HG02943 (cell line): ENCODE measurements around the gene LHFPL6.

Source experiments
- ATAC-seq: cut with Tn5 transposase; IDR thresholded peaks from one replicate; pipeline ENCODE4 v1.9.1; 2021; ENCODE audit warnings: mild to moderate bottlenecking, low read depth, moderate library complexity; ENCODE audit not compliant: unreplicated experiment

Gene LHFPL6

DNA sequence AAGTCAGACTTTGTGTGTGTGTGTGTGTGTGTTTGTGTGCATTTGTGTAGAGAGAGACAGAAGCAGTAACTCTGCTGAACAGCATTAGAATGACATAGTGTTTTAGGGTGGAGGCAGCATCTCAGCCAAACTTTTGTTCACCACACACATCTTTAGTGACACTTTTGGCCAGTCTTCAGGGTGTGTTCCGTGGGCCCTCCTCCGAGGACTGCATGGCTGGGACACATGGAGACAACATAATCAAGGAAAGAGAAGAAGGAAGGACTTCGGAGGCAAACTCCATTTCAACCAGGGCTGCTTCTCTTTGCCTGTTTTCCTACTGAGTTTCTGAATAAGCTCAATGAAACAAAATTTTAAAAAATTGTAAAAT lies 205.1 kb downstream of the LHFPL6 start:
- ATAC-seq = no peak

GRCh38 chr13:39397226-39397895 lies 205.6 kb downstream of the LHFPL6 start:
- no peak for ATAC-seq

- ATAC-seq = no peak
Observed at GRCh38 chr13:39394796-39395678, 208.0 kb downstream of the LHFPL6 start.

DNA sequence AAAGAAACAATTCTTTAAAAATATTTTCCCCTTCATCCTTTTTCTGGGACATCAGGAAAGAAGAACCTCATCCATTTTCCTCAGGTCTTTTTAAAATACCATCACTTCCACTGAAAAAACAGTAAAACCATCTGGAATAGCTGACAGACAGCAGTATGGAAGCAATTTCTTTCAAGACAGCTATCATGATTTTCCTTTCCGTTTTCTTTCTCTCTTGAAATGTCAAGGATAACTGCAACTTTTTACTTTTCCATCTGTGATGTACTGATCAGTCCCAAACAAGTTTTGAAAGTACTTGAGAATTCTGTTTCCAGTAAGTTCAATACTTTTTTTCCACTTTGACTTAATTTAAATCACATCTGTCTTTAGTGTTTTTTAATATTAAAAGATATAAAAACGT lies 211.2 kb downstream of the LHFPL6 start:
- no peak for ATAC-seq

GRCh38 chr13:39389013-39389412 lies 214.0 kb downstream of the LHFPL6 start:
- no peak for ATAC-seq

DNA sequence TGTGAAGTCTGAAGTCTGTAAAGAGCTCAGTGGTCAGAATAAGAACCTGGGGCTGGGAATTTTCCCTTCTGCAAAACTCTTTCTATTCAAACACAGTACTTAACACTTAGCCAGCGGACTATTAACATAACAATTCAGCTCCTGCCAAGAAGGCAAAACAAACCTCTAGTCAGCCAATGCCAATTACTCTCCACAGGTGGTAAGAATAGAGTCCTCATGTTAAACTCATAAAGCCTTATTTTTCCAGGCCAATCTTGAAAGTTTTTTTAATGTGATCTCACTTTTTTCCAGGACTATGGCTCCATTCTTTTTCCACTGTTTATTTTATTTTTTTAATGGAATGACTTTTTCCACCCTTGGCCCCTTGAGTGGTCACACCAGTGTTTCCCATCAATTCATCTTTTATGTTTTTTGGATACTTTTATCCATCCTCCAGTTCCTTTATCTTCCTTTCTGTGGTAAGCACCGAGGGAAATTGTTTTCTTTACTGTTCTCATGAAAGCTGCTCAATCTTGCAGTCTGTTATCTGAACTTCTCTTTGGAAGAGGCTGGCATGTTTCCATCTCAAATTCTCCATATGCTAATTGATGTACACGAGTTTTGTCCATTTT lies 217.3 kb downstream of the LHFPL6 start:
- no peak for ATAC-seq

- ATAC-seq = no peak
Observed at GRCh38 chr13:39385154-39385553, 217.8 kb downstream of the LHFPL6 start.

GRCh38 chr13:39381456-39381855 lies 221.5 kb downstream of the LHFPL6 start:
- ATAC-seq = no peak

DNA sequence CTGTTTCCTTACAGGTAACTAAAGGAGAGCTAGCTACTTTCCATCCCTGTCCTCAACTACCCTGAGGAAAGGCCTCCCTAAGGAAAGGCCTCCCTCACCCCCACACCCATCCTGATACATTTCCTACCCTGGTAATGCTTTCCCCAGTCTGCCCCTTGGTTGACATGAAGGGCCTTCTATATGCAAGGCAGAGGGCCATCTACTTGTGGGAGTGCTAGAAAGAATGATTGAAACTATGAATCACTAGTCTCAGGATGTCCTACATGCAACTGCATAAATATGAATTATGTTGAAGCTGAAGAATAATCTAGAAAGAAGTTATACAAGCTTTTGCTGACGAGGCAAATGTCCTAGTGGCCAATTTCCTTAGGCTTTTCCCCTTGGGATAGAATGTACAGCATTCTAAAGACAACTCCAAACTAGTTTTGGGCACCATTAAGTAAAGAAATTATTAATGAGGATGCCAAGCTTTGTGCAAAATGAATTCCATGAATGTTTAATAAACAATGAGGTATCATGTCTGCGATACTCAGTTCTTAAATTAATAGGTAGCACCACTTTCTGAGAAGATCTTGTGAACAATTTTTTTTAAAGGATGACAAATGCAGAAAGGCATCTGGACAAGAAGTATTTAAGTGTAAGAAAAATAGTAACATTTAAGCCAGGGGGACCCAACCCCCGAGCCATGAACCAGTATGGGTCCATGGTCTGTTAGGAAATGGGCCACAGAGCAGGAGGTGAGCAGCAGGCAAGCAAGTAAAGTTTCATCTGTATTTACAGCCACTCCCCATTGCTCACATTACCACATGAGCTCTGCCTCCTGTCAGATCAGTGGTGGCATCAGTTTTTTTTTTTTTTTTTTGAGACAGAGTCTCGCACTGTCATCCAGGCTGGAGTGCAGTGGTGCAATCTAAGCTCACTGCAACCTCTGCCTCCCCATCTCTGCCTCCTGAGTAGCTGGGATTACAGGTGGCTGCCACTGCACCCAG lies 223.0 kb downstream of the LHFPL6 start:
- ATAC-seq = no peak

DNA sequence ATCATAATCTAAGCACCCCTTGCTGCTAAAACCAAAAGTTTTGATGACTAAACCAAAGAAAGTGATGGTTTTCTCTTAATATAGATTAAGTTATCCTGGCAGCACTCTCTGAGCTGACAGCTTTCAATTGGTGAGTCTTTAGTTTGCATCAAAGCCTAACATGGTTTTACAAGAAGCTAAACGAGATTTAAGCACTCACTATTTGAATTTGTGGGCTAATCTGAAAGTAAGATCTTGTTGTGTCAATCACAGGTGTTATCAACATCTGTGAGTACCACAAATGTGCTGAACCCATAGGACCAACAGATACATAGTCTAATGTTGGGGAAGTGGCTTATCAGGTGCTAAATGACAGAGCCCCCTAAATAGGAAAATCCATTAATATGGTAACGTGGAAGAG lies 223.9 kb downstream of the LHFPL6 start:
- ATAC-seq = peak; percentile 87

GRCh38 chr13:39378306-39378705 lies 224.7 kb downstream of the LHFPL6 start:
- no peak for ATAC-seq

DNA sequence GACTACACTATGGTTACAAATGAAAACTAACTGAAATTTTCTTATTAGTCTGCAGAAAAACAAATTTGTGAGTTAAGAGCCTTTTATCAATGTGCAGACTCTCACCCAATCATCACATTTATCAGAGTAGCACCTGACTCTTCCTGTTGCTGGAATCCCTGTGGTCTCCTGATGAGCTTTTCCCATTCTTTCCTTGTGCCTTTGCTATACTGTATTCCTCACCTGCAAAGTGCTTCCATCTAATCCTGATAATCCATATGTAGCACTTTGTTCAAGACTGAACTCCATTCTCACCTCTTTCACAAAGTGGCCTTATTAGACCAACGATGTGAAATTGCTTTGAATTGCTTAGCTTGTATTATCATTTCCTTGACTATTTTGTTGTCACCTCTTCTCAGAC lies 225.3 kb downstream of the LHFPL6 start:
- no peak for ATAC-seq

- no peak for ATAC-seq
Observed at GRCh38 chr13:39376076-39376475, 226.9 kb downstream of the LHFPL6 start.

- ATAC-seq = no peak
Observed at GRCh38 chr13:39375601-39376000, 227.4 kb downstream of the LHFPL6 start.

DNA sequence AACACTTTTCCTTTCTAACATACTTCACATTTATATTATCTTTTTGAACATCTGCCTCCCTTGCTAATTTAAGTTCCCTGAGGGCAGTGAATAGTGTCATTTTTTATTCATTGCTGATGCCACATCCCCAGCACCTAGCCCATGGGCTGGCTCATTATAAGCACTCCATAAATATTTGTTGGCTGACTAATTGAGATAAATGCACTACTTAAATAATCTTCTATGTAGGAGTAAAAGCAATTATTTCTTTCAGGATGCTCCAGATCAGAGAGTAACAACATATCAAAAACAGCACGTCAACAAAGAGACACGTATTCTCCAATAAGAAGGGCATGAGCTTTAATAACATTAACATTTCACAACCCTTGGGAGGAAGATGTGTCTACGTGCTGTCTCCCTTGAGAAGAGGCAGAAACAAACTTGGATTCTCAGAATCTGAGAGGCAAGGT lies 228.2 kb downstream of the LHFPL6 start:
- ATAC-seq = no peak

GRCh38 chr13:39373145-39373544 lies 229.8 kb downstream of the LHFPL6 start:
- no peak for ATAC-seq

DNA sequence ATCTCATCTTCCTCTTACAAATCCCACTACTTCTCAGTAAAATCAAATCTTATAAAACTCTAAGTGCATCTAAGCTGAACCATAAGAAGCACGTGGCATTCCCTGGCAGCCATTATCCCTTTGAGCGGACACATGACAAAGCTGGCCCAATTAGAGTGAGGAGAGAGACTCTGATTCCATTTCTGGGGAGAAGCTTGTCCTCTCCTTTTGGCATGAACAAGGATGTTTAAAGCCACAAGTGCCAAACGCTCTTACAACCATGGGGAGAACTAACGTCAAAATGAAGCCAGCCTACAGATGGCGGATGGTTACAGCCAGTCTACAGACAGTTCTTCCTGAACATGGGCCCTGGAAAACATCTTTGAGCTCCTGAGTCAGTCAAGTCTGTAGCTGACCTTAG lies 231.3 kb downstream of the LHFPL6 start:
- no peak for ATAC-seq

DNA sequence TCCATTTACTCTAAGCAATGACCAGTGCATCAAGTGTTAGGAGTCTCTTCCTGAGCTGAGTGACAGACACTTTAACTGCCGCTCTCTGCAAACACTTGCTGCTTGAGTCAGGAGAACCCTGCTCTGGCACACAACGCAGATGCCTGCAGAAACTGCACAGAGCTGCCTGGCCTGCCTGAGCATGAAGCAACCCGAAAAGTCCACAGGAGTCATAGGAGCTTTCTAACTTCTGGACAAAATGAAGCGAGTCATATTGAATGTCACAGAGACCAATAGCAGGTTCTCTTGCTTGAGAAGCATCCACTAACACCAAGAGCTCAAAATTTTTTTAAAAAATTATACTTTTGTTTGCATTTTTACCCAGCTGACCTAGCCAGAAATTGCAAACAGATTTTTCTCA lies 232.4 kb downstream of the LHFPL6 start:
- ATAC-seq = no peak

DNA sequence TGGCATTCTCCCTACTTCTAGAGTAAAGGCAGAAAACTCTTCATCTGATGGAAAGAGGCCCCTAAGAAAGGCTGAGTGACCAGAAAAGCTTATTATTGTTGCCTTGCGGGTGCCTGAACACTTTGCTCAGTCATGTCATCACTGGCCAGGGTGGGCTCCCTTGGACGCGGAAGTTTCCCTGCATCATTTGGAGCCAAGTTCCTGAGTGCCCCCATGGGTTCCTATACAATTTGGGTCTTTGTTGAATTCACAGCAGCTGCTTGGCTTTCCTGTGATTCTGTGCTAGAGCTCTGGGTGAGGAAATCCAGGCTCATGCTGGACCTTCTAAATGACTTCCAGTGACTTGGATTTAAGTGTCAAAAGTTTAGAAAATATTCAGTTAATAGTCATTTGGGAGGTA lies 232.9 kb downstream of the LHFPL6 start:
- no peak for ATAC-seq

GRCh38 chr13:39369161-39369890 lies 233.7 kb downstream of the LHFPL6 start:
- no peak for ATAC-seq
